Measurements from ENCODE around the gene C2orf66. TPM values are rescaled to one million over a fixed set of nuclear protein-coding genes. Genes with fewer than 3 reads are reported as not detected.

The C2orf66 gene
- total and polyA plus RNA-seq, 12 donors = 0.14 to 1.2 (median 0.32) TPM; not detected in 6

DNA sequence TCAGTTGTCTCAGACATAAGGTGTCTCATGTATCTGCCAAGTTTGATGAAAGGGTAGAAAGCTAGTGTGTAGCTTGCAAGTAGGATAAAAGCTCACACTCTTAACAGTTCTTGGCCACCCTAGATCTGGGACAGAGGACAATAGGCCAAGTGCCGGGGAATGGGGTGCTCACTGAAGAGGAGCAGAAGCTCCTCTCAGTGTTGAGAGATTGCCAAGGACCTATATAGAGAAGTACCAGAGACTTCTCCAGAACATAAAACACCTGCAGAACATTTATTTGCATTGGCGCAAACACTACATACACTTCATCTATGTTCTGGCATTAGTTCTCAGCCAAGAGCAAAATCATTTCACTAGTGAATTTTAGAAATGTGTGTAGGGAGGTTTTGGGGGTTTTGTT, 6.8 kb downstream of the C2orf66 start:
- Histone ChIP-seq H3K27me3 (no peaks in the 10 kb centered on the region), H3K36me3 (replicated peaks in 1 of 2) (no peaks in the 10 kb centered on the region), H3K4me3 (no peak overlapping the region), H3K4me1 (replicated peaks in 1 of 2) (peaks cover 6 to 35% of the 10 kb centered on the region in 2 donors), H3K9me3 (replicated peaks in 1 of 3) (no peaks in the 10 kb centered on the region), H3K27ac (peak overlapping the region in 2 of 5 donors; percentile 65 to 84)
- intact Hi-C loops (cut with DNase I) = no loop called here
- TF ChIP-seq, protein P1, sequence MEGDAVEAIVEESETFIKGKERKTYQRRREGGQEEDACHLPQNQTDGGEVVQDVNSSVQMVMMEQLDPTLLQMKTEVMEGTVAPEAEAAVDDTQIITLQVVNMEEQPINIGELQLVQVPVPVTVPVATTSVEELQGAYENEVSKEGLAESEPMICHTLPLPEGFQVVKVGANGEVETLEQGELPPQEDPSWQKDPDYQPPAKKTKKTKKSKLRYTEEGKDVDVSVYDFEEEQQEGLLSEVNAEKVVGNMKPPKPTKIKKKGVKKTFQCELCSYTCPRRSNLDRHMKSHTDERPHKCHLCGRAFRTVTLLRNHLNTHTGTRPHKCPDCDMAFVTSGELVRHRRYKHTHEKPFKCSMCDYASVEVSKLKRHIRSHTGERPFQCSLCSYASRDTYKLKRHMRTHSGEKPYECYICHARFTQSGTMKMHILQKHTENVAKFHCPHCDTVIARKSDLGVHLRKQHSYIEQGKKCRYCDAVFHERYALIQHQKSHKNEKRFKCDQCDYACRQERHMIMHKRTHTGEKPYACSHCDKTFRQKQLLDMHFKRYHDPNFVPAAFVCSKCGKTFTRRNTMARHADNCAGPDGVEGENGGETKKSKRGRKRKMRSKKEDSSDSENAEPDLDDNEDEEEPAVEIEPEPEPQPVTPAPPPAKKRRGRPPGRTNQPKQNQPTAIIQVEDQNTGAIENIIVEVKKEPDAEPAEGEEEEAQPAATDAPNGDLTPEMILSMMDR (IDR thresholded peaks at IDR 0.05) = no peak
- no peak for TF ChIP-seq POLR2A (IDR thresholded peaks at IDR 0.05)
- WGBS, 4 donors = 83 to 100% (median 86%) methylated on average over 2 of the region's 2 CpGs
- DNase-seq = no peak

DNA sequence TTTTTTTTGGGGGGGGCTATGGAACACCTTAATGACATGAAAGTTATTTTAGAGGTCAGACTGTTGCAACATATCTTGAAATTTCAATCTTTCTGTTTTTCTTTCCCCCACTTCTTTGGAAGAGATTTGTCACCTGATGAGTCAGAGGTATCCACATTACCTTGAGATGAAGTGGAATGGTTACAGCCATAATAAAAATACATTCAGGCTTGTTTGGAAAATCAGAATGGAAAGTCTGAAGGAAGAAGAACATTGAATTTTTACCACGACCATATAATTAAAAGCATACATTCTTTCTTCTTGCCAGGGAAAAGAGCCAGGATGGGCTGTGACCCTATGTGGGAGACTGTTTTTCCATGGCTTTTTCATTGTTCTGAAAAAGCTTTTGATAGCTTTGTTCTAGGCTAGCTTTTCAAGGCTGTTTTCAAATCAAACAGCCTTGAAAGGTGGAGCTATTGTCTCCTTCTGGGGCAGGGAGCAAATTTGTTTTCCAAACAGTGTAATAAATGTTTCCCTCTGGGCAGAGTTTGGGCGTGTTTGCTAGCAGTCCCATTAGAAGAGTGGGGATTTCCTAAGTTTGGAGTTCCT, 7.4 kb downstream of the C2orf66 start:
- DNase-seq = peak in 1 of 7 donors; percentile 13
- Histone ChIP-seq H3K9me3 (replicated peaks in 1 of 3) (no peaks in the 10 kb centered on the region), H3K36me3 (replicated peaks in 1 of 2) (peaks cover 0 to 5% of the 10 kb centered on the region in 2 donors), H3K4me1 (replicated peaks in 1 of 2) (peaks cover 6 to 35% of the 10 kb centered on the region in 2 donors), H3K27me3 (no peaks in the 10 kb centered on the region), H3K4me3 (no peak overlapping the region), H3K27ac (peak overlapping the region in 4 of 5 donors; percentile 24 to 84 (median 47))
- WGBS, 4 donors = 16 to 27% (median 22%) methylated on average over 2 of the region's 2 CpGs
- TF ChIP-seq POLR2A (IDR thresholded peaks at IDR 0.05) = no peak
- TF ChIP-seq, protein P1 (IDR thresholded peaks at IDR 0.05) = no peak
- intact Hi-C loops (cut with DNase I) = no loop called here

DNA sequence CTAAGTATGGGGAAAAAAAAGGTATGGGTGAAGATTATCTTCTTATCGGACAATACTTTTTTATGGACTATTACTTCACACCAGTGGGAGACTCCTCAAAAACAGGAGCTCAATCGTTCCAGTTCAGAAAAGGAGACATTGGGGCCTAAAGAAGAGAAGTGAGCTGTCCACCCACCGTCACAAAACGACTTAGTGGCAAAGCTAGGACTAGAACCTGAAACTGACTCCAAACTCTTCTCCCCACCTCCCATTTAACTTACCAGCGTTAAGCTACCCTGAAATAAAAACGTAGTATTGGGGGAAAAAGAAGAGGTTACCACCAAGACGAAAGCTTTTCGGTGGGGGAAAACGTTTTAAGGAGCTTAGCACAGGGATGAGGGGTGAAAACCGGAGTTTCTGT, 10.2 kb downstream of the C2orf66 start:
- TF ChIP-seq, protein P1 (IDR thresholded peaks at IDR 0.05) = no peak
- no peak for TF ChIP-seq POLR2A (IDR thresholded peaks at IDR 0.05)
- H3K27ac ChIP-seq = peak overlapping the region in 4 of 5 donors; percentile 0 to 86 (median 70)
- WGBS, 4 donors = 5 to 7% (median 6%) methylated on average over 10 of the region's 10 CpGs
- no peaks in the 10 kb centered on the region for H3K9me3 ChIP-seq (replicated peaks in 1 of 3)
- H3K27me3 ChIP-seq = no peaks in the 10 kb centered on the region
- intact Hi-C loops (cut with DNase I) = loop anchor here in 1 of 2 donors (10.0 kb wide), 1 partner anchor 126 kb away; the partner anchor contains the start of gene PGAP1
- no peak for DNase-seq
- peaks cover 6 to 35% of the 10 kb centered on the region in 2 donors for H3K4me1 ChIP-seq (replicated peaks in 1 of 2)
- H3K4me3 ChIP-seq = peak overlapping the region; percentile 19 to 97 (median 76)
- H3K36me3 ChIP-seq (replicated peaks in 1 of 2) = peaks cover 0 to 25% of the 10 kb centered on the region in 2 donors

DNA sequence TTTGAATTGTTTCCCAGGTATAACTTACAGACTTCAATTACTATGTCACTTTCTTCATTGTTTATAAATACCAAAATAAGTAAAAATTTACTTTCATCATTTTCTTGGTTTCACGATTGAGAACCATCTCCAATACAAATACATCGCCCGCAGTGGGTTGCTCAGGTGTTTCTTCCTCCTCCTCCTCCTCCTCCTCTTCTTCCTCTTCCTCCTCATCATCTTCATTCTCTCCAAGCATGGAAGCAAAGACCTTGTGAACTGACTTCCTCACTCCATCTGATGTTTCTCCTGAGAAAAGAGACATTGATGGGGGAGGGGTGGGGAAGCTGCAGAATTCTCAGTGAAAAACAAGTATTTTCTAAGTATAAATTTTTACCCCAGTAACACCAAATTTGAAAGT, 16.3 kb downstream of the C2orf66 start:
- no peak for TF ChIP-seq POLR2A (IDR thresholded peaks at IDR 0.05)
- H3K36me3 ChIP-seq (replicated peaks in 1 of 2) = peaks cover 0 to 80% of the 10 kb centered on the region in 2 donors
- no peaks in the 10 kb centered on the region for H3K9me3 ChIP-seq (replicated peaks in 1 of 3)
- intact Hi-C loops (cut with DNase I) = loop anchor here in 1 of 2 donors (10.0 kb wide), 1 partner anchor 132 kb away; the partner anchor contains the start of gene PGAP1
- no peaks in the 10 kb centered on the region for H3K27me3 ChIP-seq
- H3K27ac ChIP-seq = no peak overlapping the region
- no peak overlapping the region for H3K4me3 ChIP-seq
- H3K4me1 ChIP-seq (replicated peaks in 1 of 2) = peaks cover 0 to 2% of the 10 kb centered on the region in 2 donors
- no peak for DNase-seq
- WGBS, 4 donors = 94 to 99% (median 97%) methylated on average over 3 of the region's 3 CpGs

Measured in adrenal gland (tissue), 12 donors.